Myocyte (in vitro differentiated cells): ENCODE results near the gene KLHL33. TPM values are rescaled to one million over a fixed set of nuclear protein-coding genes. Genes with fewer than 3 reads are reported as not detected.
"Not testable (repeated sequence)": the region's sequence is repeated elsewhere in the genome, so short reads cannot be mapped to it uniquely, and the experiment has no call there.

Source experiments
- DNase-seq: peaks from one replicate; pipeline ENCODE4 v3.0.0-alpha.2; 2012; ENCODE audit warnings: low read depth
- total RNA-seq: library from RNA; depleted of rRNA; stranded (reverse); fragments of >200 nt; gene quantifications from 2 replicates; pipeline ENCODE4 v1.2.3, GENCODE V29; 2014

The KLHL33 gene
- total RNA-seq, 1 donor from 2014 or later = 0.05 TPM

GRCh38 chr14:20454516-20455354, 18.8 kb upstream of the KLHL33 start, which contains the start of the genes APEX1 and OSGEP:
TSS of gene APEX1 (plus strand) at chr14:20455226. CDS start at chr14:20455646, 420 bp downstream.
TSS of gene OSGEP (minus strand) at chr14:20454812. CDS start at chr14:20454683, 129 bp downstream.
- peak; percentile 100 for DNase-seq

DNA sequence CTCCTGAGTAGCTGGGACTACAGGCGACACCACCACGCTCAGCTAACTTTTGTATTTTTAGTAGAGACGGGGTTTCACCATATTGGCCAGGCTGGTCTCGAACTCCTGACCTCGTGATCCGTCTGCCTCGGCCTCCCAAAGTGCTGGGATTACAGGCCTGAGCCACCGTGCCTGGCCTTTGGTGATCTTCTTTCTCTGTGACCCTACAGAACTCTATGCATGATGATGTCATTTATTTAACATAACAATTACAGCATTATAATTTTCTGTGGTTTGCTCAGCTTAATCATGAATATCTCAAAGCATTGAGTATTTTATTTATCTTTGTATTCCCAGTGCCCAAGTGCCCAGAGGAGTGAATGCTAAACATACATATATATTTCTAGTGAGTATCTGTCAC, 16.9 kb upstream of the KLHL33 start:
- DNase-seq = not testable (repeated sequence)

DNA sequence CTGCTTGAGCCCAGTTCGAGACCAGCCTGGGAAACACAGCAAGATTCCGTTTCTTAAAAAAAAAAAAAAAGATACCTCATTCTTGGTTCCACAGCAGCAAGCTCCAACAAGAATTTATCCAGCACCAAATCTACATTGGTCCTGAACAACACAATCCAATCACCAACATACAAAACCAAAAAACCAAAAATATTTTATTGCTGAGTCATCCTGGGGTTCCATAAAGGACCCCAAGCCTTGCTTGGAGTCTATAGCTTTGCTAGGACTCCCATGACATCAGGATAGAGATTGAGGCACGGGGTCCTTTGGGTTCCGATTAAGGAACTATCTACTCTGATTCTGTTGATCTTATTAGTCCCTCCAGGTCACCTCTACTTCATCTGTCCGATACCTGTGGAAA, 10.9 kb upstream of the KLHL33 start:
- no peak for DNase-seq

DNA sequence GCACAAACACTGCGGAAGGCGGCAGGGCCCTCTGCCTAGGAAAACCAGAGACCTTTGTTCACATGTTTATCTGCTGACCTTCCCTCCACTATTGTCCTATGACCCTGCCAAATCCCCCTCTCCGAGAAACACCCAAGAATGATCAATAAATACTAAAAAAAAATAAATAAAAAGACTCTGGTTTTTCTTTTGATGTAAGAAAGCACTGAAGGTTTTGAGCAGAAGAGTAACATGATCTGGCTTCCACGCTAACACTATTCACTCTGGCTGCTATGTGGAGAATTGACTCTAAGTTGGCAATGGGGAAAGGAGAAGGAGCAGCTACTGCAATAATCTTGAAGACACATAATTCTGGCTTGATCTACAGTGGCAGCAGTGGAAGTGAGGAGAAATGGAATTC, 7.7 kb upstream of the KLHL33 start:
- DNase-seq = not testable (repeated sequence)

DNA sequence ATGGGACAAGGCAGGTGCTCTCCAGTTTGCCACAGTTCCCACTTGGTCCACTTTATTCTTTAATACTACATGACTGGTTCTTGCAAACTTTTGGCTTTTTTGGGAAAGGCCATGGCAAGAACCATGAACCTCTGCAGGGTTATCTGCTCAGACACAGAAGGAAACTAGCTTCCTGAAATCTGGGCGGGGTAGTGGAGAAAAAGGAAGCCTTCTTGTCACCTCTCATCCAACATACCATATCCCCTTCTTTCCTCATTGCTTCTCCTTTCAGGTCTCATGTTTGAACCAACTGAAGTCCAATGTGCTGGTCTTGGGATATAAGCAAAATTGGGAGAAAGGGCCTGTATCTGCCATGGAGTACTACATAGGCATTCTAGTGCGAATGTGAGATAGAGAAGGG, 5.5 kb upstream of the KLHL33 start:
- DNase-seq = peak; percentile 36

DNA sequence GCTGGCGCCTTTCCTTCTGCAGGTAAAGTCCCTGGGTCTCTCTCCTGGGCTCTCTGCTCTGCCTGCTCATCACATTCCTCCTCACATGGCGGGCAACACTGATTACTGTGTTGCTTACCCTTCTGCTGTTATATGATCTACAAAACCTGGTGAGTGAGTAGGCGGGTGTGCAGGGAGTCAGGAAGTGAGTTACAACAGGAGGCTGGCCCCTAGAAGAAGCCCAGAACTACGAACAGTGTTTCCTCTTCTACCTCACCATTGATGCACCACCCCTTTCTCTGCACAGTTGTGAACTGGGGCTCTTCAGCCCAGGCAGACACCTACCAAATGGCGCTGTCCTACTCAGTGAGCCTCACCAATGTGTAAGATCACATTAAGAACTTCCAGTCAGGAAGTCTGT, 4.9 kb upstream of the KLHL33 start:
- DNase-seq = no peak

- no peak for DNase-seq
These were observed 4.5 kb upstream of the KLHL33 start for GRCh38 chr14:20440465-20440864.

GRCh38 chr14:20438664-20439063, 2.7 kb upstream of the KLHL33 start:
- no peak for DNase-seq

GRCh38 chr14:20436363-20436755, 393 bp upstream of the KLHL33 start:
- DNase-seq = peak; percentile 33

- DNase-seq = peak; percentile 53
These were observed 1.0 kb downstream of the KLHL33 start for GRCh38 chr14:20434701-20435581.

- DNase-seq = peak; percentile 52
These were observed 5.9 kb downstream of the KLHL33 start for GRCh38 chr14:20429801-20430669.

GRCh38 chr14:20428802-20429201, 7.2 kb downstream of the KLHL33 start:
- DNase-seq = no peak

DNA sequence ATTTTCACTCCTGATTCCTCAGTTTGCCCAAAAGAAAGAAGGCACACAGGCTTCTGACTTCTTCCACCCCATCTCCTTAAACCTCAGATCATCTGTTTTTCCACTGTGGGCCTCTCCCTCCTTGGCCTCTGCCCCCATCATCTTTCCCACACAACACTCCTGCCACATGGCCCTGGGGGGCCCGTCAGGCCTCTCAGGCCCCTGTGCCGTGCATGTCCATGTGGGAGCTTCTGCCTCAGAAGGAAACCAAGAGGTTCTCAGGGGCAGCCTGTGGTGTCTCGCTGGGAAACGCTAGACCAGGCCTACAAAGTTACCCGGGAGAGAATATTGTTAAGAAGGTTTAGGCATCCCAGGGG, 8.0 kb downstream of the KLHL33 start:
- no peak for DNase-seq

- DNase-seq = peak; percentile 46
These were observed 8.5 kb downstream of the KLHL33 start for GRCh38 chr14:20427231-20428009.

- DNase-seq = no peak
These were observed 11.1 kb downstream of the KLHL33 start for GRCh38 chr14:20424851-20425250.

DNA sequence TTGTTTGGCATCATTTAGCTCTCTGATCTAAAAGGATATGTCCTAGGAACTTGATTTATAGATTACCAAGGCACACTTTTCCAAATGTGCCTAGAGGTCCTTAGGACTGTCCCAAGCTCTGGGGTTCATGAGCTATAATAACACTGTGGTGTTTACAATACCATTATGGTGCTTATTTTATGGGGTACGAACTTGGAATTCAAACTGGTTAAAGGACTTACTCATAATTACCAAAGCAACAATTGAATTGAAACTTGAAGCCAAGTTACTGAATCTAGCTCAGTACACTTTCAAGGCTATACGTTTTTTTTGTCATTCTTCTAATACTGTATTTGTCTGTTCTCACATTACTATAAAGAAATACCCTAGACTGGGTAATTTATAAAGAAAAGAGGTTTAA, 13.1 kb downstream of the KLHL33 start:
- no peak for DNase-seq

DNA sequence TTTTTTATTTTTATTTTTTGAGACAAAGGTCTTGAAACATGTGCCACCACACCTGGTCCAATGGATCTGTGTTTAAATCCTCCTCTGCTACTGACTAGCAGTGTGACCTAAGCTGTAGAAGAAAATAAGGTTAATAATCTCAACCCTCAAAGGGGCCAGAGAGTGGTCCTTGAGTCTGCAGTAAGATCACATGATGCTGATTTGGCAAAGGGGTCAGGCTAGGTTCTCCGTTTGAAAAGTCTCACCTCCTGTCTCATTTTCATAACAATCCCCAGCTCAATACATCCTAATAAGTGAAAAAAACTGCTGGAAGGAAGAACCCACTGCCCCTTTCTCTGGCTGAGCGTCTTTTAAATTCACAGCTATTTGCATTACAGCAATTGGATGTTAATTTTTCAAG, 14.7 kb downstream of the KLHL33 start:
- DNase-seq = no peak

- no peak for DNase-seq
These were observed 16.5 kb downstream of the KLHL33 start for GRCh38 chr14:20419419-20419818.

GRCh38 chr14:20418501-20418909, 17.5 kb downstream of the KLHL33 start:
- DNase-seq = no peak
